Muscle layer of duodenum (tissue), 2 donors: Measurements from ENCODE around the gene CNOT3.
A peak's percentile ranks its signal among the peaks of the same experiment; 100 is the strongest.

Experiments
- H3K27ac ChIP-seq: one replicate; pipeline ENCODE4 v1.7.0; 2013; ENCODE audit warnings: mild to moderate bottlenecking, low read length
- H3K27me3 ChIP-seq: one replicate; pipeline ENCODE4 v1.7.0; 2013; ENCODE audit warnings: low read depth, mild to moderate bottlenecking, control low read depth, low read length
- H3K36me3 ChIP-seq, 2 donors: one replicate each; pipeline ENCODE4 v1.7.0; 2013; ENCODE audit warnings: low read length in 2 of 2, control low read depth in 1 of 2, mild to moderate bottlenecking in 1 of 2; ENCODE audit not compliant: insufficient read depth in 2 of 2, control insufficient read depth in 1 of 2
- H3K4me1 ChIP-seq, 2 donors: one replicate each; pipeline ENCODE4 v1.7.0; 2013; ENCODE audit warnings: low read length in 2 of 2, mild to moderate bottlenecking in 2 of 2, control low read depth in 1 of 2, moderate library complexity in 1 of 2; ENCODE audit not compliant: insufficient read depth in 2 of 2, control insufficient read depth in 1 of 2
- H3K4me3 ChIP-seq, 2 donors: one replicate each; pipeline ENCODE4 v1.7.0; 2013; ENCODE audit warnings: low read length in 2 of 2, low read depth in 1 of 2, mild to moderate bottlenecking in 1 of 2
- H3K9me3 ChIP-seq, 2 donors: one replicate each; pipeline ENCODE4 v1.7.0; 2013; ENCODE audit warnings: low read length in 2 of 2, control low read depth in 1 of 2, mild to moderate bottlenecking in 1 of 2; ENCODE audit not compliant: control insufficient read depth in 1 of 2
- donor health status: healthy.

Gene CNOT3

DNA sequence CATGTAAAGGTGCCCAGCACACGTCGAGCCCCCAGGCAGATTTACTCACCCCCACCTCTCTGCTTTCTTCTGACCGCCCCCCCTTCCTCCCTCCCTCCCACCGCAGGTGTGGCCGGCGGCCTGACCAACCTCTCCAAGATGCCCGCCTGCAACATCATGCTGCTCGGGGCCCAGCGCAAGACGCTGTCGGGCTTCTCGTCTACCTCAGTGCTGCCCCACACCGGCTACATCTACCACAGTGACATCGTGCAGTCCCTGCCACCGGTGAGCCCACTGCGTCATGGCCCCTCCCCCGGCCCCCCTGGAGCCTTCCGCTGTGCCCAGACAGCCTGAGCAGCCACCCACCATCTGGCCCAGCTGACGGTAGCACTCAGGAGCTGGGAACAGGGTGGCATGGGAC, 13.2 kb upstream of the CNOT3 start:
- no peak overlapping the region for H3K27ac ChIP-seq
- no peaks in the 10 kb centered on the region for H3K4me1 ChIP-seq
- H3K9me3 ChIP-seq: no peaks in the 10 kb centered on the region
- no peak overlapping the region for H3K4me3 ChIP-seq
- H3K27me3 ChIP-seq: no peaks in the 10 kb centered on the region
- H3K36me3 ChIP-seq: peaks cover 44 to 93% of the 10 kb centered on the region in 2 donors

DNA sequence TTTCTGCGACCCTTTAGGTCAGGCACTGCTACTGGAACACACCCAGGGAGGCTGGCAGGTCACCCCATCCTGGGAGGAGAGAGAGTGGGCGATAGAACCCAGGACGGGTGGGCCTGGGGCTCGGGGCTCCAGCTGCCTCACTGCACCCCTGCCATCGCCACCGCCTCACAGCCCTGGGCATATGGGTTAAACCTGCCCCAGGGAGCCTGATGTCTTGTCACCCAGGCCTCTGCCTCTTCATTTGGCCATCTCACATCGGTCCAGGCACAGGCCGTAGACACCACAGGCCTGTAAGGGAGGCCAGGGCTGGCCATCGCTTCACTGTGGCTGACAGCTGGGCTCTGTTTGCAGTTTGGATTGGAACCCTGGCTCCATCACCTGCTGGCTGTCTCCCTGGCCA, 11.8 kb upstream of the CNOT3 start:
- Histone ChIP-seq H3K9me3 (no peaks in the 10 kb centered on the region), H3K27me3 (no peaks in the 10 kb centered on the region), H3K4me3 (no peak overlapping the region), H3K4me1 (no peaks in the 10 kb centered on the region), H3K36me3 (peaks cover 37 to 94% of the 10 kb centered on the region in 2 donors), H3K27ac (no peak overlapping the region)

DNA sequence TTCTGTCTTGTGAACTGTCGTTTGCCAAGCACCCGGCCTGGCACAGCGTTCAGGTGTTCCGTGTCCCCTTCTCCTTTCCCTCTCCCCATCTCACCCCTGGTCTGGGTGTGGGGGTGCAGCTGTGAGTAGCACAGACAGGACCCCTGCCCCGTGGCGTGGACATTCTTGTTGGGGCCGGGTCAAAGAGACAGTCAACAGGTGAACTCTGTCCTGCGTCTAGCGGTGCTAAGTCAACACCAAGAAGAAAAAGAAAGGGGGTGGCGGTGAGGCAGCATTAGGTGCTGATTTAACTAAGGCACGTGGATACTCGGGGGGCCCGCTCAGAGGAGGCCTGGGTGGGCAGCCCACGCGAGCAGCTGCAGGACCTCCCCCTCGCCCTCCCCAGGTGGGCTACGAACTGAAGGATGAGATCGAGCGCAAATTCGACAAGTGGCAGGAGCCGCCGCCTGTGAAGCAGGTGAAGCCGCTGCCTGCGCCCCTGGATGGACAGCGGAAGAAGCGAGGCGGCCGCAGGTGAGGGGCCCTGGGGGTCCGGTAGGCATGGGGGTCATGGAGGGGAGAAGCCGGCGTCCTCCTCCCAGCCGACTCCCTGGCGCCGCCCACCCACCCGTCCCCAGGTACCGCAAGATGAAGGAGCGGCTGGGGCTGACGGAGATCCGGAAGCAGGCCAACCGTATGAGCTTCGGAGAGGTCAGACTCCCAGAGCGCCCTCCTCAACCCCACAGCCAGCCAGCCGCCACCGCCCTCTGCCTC, 9.7 kb upstream of the CNOT3 start:
- Histone ChIP-seq H3K27ac (no peak overlapping the region), H3K4me3 (no peak overlapping the region), H3K4me1 (no peaks in the 10 kb centered on the region), H3K36me3 (peaks cover 30 to 90% of the 10 kb centered on the region in 2 donors), H3K27me3 (no peaks in the 10 kb centered on the region), H3K9me3 (no peaks in the 10 kb centered on the region)

DNA sequence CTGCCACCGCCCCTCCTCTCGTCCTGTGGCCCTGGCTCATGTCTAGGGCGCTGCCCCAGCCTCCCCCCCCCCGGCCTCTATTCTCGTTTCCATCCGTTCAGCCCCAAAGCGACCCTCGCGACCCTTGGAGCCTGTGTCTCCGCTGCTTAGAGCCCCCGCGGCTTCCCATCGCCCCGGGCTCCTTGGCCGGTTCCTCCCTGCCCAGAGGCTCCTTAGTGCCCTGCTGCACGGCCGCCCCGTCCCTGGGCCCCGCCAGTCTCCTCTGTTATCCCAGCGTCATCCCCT, 9.2 kb upstream of the CNOT3 start:
- H3K36me3 ChIP-seq: peaks cover 30 to 85% of the 10 kb centered on the region in 2 donors
- no peaks in the 10 kb centered on the region for H3K4me1 ChIP-seq
- H3K9me3 ChIP-seq: no peaks in the 10 kb centered on the region
- no peaks in the 10 kb centered on the region for H3K27me3 ChIP-seq
- H3K27ac ChIP-seq: no peak overlapping the region
- no peak overlapping the region for H3K4me3 ChIP-seq

DNA sequence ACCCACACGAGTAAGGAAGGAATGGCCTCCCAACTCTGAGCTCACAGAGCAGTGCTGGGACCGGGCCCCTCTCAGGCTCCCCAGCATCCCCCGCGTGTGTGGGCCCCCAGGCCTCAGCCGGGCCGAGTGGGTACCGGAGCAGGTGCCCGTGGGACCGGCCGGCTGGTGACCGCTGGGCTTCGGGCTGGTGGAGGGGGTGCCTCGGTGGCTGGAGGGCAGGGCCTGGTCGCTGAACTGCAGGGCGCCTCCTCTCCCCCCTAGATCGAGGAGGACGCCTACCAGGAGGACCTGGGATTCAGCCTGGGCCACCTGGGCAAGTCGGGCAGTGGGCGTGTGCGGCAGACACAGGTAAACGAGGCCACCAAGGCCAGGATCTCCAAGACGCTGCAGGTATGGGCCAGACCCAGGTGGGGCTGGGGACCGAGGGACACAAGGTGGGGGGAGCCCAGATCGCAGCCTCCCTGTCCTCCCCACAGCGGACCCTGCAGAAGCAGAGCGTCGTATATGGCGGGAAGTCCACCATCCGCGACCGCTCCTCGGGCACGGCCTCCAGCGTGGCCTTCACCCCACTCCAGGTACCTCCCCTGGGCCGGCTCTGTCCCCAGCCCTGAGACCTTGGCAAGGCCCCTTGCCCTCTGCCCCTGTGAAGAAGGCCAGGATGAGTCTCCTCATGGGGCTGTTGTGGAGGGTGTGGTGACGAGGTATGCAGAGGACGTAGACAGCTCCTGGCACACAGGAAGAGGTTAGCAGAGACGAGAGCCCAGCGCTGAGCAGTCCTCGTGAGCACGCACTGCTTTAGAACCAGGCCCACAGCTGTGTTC, 8.6 kb upstream of the CNOT3 start:
- peaks cover 27 to 78% of the 10 kb centered on the region in 2 donors for H3K36me3 ChIP-seq
- no peaks in the 10 kb centered on the region for H3K27me3 ChIP-seq
- H3K27ac ChIP-seq: no peak overlapping the region
- no peaks in the 10 kb centered on the region for H3K9me3 ChIP-seq
- no peaks in the 10 kb centered on the region for H3K4me1 ChIP-seq
- no peak overlapping the region for H3K4me3 ChIP-seq

DNA sequence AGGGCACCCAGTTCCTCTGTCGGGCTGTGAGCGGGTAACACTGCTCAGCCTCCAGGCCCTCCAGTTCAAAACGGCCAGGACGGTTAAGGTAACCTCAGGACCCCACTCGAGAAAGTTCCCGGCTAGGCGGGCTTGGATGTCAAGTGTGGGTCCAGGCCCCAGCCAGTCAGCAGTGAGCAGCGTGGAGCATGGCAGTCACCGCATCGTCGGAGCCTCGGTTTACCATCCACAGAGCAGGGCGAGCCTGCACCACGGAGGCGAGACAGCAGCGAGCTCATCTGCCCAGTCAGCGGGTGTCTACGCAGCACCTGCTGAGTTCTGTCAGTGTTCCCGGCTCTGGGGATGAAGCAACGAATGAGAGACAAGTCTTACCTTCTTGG, 8.0 kb upstream of the CNOT3 start:
- no peaks in the 10 kb centered on the region for H3K27me3 ChIP-seq
- H3K4me3 ChIP-seq: no peak overlapping the region
- H3K27ac ChIP-seq: no peak overlapping the region
- H3K4me1 ChIP-seq: no peaks in the 10 kb centered on the region
- peaks cover 22 to 72% of the 10 kb centered on the region in 2 donors for H3K36me3 ChIP-seq
- H3K9me3 ChIP-seq: no peaks in the 10 kb centered on the region

DNA sequence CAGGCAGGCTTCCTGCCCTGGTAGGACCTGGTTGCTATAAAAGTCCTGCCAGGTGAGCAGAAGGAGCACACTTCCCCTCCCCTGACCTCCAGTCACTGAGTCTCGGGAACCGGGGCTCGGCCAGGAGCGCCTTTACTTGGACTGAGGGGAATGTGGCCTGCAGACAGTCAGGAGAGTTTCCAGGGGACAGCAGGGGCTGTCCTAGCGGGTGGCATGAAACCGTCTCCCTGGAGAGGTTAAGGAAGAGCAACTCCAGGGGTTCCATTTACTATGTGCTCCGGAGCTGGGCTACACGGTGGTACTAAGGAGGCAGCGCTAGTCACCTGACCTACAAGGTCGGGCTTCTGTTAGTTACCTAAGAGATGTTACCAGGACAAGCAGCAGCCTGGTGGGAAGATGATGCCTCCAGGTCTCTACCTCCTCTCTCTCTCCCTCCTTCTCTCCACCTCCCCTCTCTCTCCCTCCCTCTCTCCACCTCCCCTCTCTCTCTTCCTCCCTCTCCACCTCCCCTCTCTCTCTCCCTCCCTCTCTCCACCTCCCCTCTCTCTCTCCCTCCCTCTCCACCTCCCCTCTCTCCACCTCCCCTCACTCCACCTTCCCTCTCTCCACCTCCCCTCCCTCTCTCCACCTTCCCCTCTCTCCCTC, 4.1 kb upstream of the CNOT3 start:
- no peaks in the 10 kb centered on the region for H3K9me3 ChIP-seq
- peaks cover 0 to 9% of the 10 kb centered on the region in 2 donors for H3K4me1 ChIP-seq
- H3K36me3 ChIP-seq: peaks cover 8 to 35% of the 10 kb centered on the region in 2 donors
- no peak overlapping the region for H3K27ac ChIP-seq
- H3K27me3 ChIP-seq: no peaks in the 10 kb centered on the region
- no peak overlapping the region for H3K4me3 ChIP-seq

DNA sequence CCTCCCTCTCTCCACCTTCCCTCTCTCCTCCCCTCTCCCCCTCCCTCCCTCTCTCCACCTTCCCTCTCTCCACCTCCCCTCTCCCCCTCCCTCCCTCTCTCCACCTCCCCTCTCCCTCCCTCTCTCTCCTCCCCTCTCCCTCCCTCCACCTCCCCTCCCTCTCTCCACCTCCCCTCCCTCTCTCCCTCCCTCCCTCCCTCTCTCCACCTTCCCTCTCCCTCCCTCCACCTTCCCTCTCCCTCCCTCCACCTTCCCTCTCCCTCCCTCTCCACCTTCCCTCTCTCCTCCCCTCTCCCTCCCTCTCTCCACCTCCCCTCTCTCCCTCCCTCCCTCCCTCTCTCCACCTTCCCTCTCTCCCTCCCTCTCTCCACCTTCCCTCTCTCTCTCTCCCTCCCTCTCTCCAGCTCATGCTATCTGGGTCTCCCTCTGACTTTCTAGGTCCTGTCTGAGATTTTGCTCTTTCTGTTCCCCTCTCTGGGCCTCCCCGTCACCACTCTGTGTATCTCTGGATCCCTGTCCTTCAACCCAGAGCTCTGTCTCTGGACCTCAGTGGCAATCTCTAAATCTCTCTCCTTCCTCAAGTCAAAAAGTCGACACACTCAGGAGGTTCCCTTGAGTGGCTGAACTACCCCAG, 3.5 kb upstream of the CNOT3 start:
- no peak overlapping the region for H3K27ac ChIP-seq
- H3K27me3 ChIP-seq: no peaks in the 10 kb centered on the region
- H3K9me3 ChIP-seq: no peaks in the 10 kb centered on the region
- no peak overlapping the region for H3K4me3 ChIP-seq
- H3K4me1 ChIP-seq: peaks cover 4 to 15% of the 10 kb centered on the region in 2 donors
- H3K36me3 ChIP-seq: peaks cover 8 to 29% of the 10 kb centered on the region in 2 donors

DNA sequence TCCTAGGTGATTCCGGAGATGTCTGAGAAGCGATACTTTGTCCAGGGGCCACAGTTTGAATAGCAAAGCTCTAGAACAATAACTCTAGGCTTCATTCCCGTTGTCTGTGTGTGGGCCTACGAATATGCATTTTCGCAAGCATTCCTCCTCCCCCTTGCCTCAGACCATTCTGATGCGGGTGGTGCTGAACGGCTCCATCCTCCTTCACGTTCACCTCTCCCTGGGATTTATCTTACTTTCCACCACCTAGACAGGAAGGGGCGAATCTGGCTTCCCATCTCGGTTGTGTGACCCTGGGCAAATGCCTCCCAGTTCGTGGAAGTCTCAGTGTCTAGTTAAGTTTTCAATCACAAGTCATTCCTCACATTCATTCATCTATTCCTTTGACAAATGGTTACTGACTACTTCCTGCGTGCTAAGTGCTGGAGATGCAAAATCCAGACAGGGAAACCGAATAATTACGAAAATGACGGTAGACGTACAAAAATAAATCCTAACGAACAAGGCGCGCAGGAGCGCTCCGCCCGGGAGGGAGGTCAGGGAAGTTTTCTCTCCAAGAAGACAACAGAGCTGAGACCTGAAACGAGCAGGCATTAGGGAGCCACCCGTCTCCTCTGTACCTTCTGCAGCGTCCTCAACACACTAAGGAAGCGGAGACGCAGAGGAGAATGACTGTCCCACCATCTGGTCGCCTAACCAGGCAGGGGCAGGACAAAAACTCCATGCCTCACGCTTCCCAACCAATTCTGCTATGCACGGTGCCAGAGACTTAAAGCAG, 1.3 kb upstream of the CNOT3 start:
- Histone ChIP-seq H3K4me3 (peak overlapping the region; percentile 83 to 90), H3K27me3 (no peaks in the 10 kb centered on the region), H3K4me1 (peaks cover 4 to 36% of the 10 kb centered on the region in 2 donors), H3K9me3 (no peaks in the 10 kb centered on the region), H3K27ac (no peak overlapping the region), H3K36me3 (peaks cover 8 to 9% of the 10 kb centered on the region in 2 donors)

DNA sequence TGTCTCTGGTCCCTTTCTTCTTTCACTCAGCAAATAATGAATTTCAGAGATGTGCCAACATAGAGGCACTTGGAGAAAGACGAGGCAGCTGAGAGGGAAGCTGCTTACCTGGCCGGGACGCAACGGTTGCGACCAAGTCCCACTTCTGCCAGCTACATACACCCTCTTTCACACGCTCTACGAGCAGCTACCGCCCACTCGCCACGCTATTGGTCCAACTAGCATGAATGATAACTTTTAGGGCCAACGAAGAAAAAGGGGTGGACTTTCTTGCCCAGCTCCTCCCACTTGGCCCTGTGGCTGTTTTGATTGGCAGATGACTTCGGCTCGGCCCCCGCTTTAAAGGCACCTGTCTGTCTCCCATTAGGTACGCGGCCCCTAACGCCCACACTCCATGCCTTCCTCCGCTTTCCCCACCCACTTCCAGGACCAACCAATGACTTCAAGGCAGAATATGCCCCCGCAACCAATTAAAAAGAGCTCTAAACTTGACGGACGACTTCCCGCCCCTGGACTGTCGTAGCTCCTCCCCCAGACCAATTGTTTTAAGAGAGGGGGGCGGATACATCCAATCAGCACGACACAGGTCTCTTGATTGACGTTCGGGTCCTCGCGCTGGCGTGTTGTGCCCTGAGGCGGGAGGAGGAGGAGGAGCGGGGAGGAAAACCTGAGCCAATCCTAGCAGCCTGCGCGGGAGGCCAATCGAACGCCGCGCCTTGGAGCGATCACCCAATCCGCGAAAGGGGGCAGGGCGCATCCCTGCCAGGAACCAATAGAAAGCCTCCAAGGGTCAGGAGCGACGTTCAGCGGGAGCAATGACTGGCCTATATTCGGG, 481 bp upstream of the CNOT3 start:
- H3K4me3 ChIP-seq: peak overlapping the region; percentile 83 to 90
- no peaks in the 10 kb centered on the region for H3K27me3 ChIP-seq
- peaks cover 0 to 3% of the 10 kb centered on the region in 2 donors for H3K36me3 ChIP-seq
- no peaks in the 10 kb centered on the region for H3K9me3 ChIP-seq
- H3K27ac ChIP-seq: peak overlapping the region; percentile 45
- peaks cover 4 to 36% of the 10 kb centered on the region in 2 donors for H3K4me1 ChIP-seq
